ENCODE measurements around the gene TMEM63A. TPM values are rescaled to one million over a fixed set of nuclear protein-coding genes. Genes with fewer than 3 reads are reported as not detected.

Gene TMEM63A
- total RNA-seq, 1 experiment from 2014 or later: 93.9 TPM

DNA sequence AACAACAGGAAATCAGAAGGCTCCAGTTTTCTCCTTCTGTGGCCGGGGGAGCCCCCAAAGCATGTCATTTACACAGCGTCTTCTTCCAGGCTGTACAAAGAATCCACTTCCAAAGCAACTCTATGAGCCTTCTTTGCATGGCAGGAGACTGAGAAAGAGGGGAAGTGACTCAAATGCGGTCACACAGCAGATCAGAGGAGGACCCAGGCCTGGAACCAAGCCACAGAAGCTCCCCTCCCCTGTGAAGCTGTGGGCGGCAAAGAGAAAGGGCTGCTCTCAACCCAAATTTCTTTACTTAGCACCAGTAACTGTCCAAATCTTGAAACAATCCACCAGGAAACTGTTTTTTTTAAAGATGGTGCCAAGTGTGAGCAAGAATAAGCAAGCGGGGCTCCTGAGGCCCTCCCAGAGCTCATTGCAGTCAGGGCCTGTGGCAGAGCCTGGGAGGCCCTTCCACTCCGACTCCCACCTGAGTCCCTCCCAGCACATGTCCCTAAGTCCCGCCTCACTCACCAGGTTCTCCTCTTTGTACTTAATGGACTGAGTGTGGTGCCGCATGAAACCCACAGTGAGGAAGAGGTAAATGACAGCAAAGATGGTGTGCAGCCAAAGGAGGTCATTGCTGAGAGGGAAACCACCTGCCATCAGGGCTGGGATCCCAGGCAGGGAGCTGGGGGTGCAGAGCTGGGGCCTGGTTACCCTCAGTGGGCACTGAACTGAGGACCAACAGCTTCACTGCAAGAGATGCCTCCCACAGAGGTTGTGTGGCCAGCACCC lies 15.9 kb downstream of the TMEM63A start:
- H3K27me3 ChIP-seq (replicated peaks; ENCODE audit: control insufficient read depth, insufficient read depth, low read length): no peaks in the 10 kb centered on the region
- BruUV-seq (replicated peaks): no TSS peak
- Mint-ChIP-seq H3K9me3 (ENCODE audit: unreplicated experiment) (no peaks in the 10 kb centered on the region), H3K36me3 (ENCODE audit: insufficient read depth, unreplicated experiment) (peaks cover 72% of the 10 kb centered on the region), H3K27ac (ENCODE audit: unreplicated experiment) (no peak overlapping the region), H3K4me1 (ENCODE audit: low read depth, unreplicated experiment) (peaks cover 7% of the 10 kb centered on the region), H3K4me3 (ENCODE audit: unreplicated experiment) (no peak overlapping the region), H3K27me3 (ENCODE audit: insufficient read depth, unreplicated experiment) (no peaks in the 10 kb centered on the region)
- no peak overlapping the region for H3K4me3 ChIP-seq (ENCODE audit: low read depth, low read length)
- POLR2A ChIA-PET: no interaction called here
- TF ChIP-seq CTCF (IDR thresholded peaks at IDR 0.05; ENCODE audit: insufficient read depth in 1 of 2, low read depth in 1 of 2, low read length in 1 of 2, severe bottlenecking in 1 of 2, unreplicated experiment in 1 of 2): no peak
- CTCF ChIA-PET: no interaction called here
- DNase-seq: no peak
- H3K9me3 ChIP-seq: no peaks in the 10 kb centered on the region
- H3K4me1 ChIP-seq: peaks cover 3% of the 10 kb centered on the region; the same call in 1 of the 2 replicates
- intact Hi-C loops (cut with micrococcal nuclease; ENCODE audit: unreplicated experiment): no loop called here
- H3K36me3 ChIP-seq (ENCODE audit: control insufficient read depth, insufficient read depth, low read length): peaks cover 12% of the 10 kb centered on the region

DNA sequence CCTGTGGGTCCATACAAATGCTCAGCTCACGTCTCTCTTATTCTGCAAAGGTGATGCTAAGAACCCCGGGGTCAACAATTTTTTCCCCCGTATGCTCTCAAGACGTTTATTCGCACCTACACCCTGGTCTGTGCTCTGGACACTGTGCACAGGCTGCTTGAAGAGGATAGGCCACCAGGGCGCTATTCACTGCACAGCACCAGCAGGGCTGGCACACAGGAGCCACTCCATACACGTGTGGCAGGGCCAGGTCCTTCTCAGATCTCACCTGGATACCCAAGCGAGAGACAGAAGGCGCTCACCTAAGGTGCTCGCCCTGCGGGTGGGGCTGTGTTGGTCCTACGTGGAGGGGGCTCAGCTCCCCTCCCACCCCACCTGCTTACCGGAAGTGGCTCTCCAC lies 16.7 kb downstream of the TMEM63A start:
- Histone ChIP-seq H3K27me3 (replicated peaks; ENCODE audit: control insufficient read depth, insufficient read depth, low read length) (no peaks in the 10 kb centered on the region), H3K9me3 (no peaks in the 10 kb centered on the region), H3K4me3 (ENCODE audit: low read depth, low read length) (no peak overlapping the region), H3K36me3 (ENCODE audit: control insufficient read depth, insufficient read depth, low read length) (peaks cover 12% of the 10 kb centered on the region), H3K4me1 (peaks cover 3% of the 10 kb centered on the region; the same call in 1 of the 2 replicates)
- Mint-ChIP-seq H3K27ac (ENCODE audit: unreplicated experiment) (peak overlapping the region; percentile 45), H3K9me3 (ENCODE audit: unreplicated experiment) (no peaks in the 10 kb centered on the region), H3K4me1 (ENCODE audit: low read depth, unreplicated experiment) (peaks cover 7% of the 10 kb centered on the region), H3K27me3 (ENCODE audit: insufficient read depth, unreplicated experiment) (no peaks in the 10 kb centered on the region), H3K4me3 (ENCODE audit: unreplicated experiment) (no peak overlapping the region), H3K36me3 (ENCODE audit: insufficient read depth, unreplicated experiment) (peaks cover 70% of the 10 kb centered on the region)
- no peak for DNase-seq
- no TSS peak for BruUV-seq (replicated peaks)
- ChIA-PET CTCF (no interaction called here), POLR2A (no interaction called here)
- intact Hi-C loops (cut with micrococcal nuclease; ENCODE audit: unreplicated experiment): no loop called here
- TF ChIP-seq CTCF (IDR thresholded peaks at IDR 0.05; ENCODE audit: insufficient read depth in 1 of 2, low read depth in 1 of 2, low read length in 1 of 2, severe bottlenecking in 1 of 2, unreplicated experiment in 1 of 2): no peak

DNA sequence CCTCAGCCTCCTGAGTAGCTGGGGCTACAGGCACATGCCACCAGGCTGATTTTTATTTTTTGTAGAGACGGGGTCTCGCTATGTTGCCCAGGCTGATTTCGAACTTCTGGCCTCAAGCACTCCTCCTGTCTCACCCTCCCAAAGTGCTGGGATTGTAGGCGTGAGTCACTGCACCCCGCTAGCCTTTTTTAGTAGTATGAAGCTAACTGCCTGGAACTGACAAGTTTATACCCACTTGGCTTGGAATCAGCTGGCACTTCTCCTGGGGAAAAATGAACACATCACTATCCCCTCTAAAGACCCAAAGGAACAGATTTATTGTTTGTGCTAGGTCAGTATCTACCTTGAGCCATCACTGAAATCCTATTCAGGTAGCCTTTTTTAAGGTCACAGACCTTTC lies 19.0 kb downstream of the TMEM63A start:
- Histone ChIP-seq H3K36me3 (ENCODE audit: control insufficient read depth, insufficient read depth, low read length) (peaks cover 14% of the 10 kb centered on the region), H3K4me3 (ENCODE audit: low read depth, low read length) (no peak overlapping the region), H3K4me1 (peaks cover 3% of the 10 kb centered on the region; the same call in 1 of the 2 replicates), H3K27me3 (replicated peaks; ENCODE audit: control insufficient read depth, insufficient read depth, low read length) (no peaks in the 10 kb centered on the region), H3K9me3 (no peaks in the 10 kb centered on the region)
- no peak for TF ChIP-seq CTCF (IDR thresholded peaks at IDR 0.05; ENCODE audit: insufficient read depth in 1 of 2, low read depth in 1 of 2, low read length in 1 of 2, severe bottlenecking in 1 of 2, unreplicated experiment in 1 of 2)
- no peaks in the 10 kb centered on the region for H3K27me3 Mint-ChIP-seq (ENCODE audit: insufficient read depth, unreplicated experiment)
- CTCF ChIA-PET: no interaction called here
- H3K9me3 Mint-ChIP-seq (ENCODE audit: unreplicated experiment): no peaks in the 10 kb centered on the region
- peaks cover 65% of the 10 kb centered on the region for H3K36me3 Mint-ChIP-seq (ENCODE audit: insufficient read depth, unreplicated experiment)
- no peak overlapping the region for H3K4me3 Mint-ChIP-seq (ENCODE audit: unreplicated experiment)
- peaks cover 7% of the 10 kb centered on the region for H3K4me1 Mint-ChIP-seq (ENCODE audit: low read depth, unreplicated experiment)
- intact Hi-C loops (cut with micrococcal nuclease; ENCODE audit: unreplicated experiment): loop anchor here (5.0 kb wide), 1 partner anchor 114 kb away; no protein-coding TSS in a partner anchor
- POLR2A ChIA-PET: no interaction called here
- BruUV-seq (replicated peaks): no TSS peak
- no peak for DNase-seq
- H3K27ac Mint-ChIP-seq (ENCODE audit: unreplicated experiment): no peak overlapping the region
